Upper lobe of left lung (tissue), 4 donors: Measurements from ENCODE around the gene IFIT1.

Experiments used
- EP300 ChIP-seq, 4 donors: sonication (generic); formaldehyde crosslinking; IDR thresholded peaks; one replicate each; pipeline ENCODE4 v1.5.1; 2017; ENCODE audit warnings: antibody characterized with exemption in 4 of 4, control low read depth in 2 of 4
- POLR2A ChIP-seq, 4 donors: fragments of 450-650 bp; IDR thresholded peaks; one replicate each; pipeline ENCODE4 v1.5.1; 2016 to 2017; ENCODE audit warnings: antibody characterized with exemption in 4 of 4, mild to moderate bottlenecking in 2 of 4
- POLR2AphosphoS5 ChIP-seq, 2 donors: sonication (generic); formaldehyde crosslinking; IDR thresholded peaks; one replicate each; pipeline ENCODE4 v1.5.1; 2017; ENCODE audit warnings: antibody characterized with exemption in 2 of 2
- TF ChIP-seq, protein P1 (sequence below), 6 experiments: fragments of 450-650 bp in 4 of 6; fragments of 200-600 bp in 2 of 6; sonication (generic) in 2 of 6; IDR thresholded peaks; one replicate each; pipeline ENCODE4 v1.5.1; 2016 to 2019; ENCODE audit warnings: antibody characterized with exemption in 6 of 6

- TF ChIP-seq, protein P1, sequence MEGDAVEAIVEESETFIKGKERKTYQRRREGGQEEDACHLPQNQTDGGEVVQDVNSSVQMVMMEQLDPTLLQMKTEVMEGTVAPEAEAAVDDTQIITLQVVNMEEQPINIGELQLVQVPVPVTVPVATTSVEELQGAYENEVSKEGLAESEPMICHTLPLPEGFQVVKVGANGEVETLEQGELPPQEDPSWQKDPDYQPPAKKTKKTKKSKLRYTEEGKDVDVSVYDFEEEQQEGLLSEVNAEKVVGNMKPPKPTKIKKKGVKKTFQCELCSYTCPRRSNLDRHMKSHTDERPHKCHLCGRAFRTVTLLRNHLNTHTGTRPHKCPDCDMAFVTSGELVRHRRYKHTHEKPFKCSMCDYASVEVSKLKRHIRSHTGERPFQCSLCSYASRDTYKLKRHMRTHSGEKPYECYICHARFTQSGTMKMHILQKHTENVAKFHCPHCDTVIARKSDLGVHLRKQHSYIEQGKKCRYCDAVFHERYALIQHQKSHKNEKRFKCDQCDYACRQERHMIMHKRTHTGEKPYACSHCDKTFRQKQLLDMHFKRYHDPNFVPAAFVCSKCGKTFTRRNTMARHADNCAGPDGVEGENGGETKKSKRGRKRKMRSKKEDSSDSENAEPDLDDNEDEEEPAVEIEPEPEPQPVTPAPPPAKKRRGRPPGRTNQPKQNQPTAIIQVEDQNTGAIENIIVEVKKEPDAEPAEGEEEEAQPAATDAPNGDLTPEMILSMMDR (IDR thresholded peaks at IDR 0.05), result no peak
- no peak for TF ChIP-seq POLR2A (IDR thresholded peaks at IDR 0.05)
- no peak for TF ChIP-seq EP300 (IDR thresholded peaks at IDR 0.05)
- TF ChIP-seq POLR2AphosphoS5 (IDR thresholded peaks at IDR 0.05), result no peak
Measured at GRCh38 chr10:89363729-89364442, 28.5 kb upstream of the IFIT1 start.
